HG02588 (cell line): Measurements from ENCODE around the gene SLC25A51.

Experiments
- ATAC-seq: cut with Tn5 transposase; IDR thresholded peaks from one replicate; pipeline ENCODE4 v1.9.1; 2021; ENCODE audit warnings: mild to moderate bottlenecking, moderate library complexity; ENCODE audit not compliant: unreplicated experiment

SLC25A51 gene

DNA sequence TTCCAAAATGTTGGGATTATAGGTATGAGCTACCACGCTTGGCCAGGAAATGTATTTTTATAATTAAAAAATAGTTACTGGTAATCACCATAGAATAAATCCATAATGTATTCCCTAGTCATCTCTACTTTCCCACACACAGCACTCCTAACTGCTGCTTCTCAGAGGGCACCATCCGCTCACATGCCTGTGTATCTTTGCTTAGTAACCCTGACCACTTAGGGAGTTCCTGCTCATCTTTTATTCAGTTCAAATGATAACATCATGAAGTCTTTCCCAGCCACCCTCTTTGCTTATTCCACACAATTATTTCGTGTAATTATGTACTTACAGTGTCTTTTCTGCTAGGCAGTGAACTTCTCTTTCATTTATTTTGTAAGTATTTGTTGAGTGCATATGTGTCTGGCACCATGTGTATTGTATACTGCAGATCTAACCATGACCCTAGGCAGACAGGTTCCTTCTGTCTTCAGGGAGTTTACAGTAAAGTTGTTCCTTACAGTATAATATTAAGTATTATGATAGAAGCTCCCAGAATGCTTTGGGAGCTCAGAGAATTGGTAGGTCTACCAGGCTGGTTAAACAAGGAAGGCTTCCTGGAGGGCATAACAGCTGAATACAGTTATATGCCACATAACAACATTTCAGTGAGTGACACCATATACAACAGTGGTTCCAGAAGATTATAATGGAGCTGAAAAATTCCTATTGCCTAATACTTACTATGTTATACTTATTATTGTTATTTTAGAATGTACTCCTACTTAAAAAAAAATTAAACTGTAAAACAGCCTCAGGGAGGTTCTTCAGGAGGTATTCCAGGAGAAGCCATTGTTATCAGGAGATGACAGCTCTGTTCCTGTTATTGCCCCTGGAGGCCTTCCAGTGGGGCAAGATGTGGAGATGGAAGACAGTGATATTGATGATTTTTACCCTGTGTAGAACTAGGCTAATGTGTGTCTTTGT, 64.1 kb downstream of the SLC25A51 start:
- no peak for ATAC-seq
